ENCODE measurements around the gene PGM2. TPM values are rescaled to one million over a fixed set of nuclear protein-coding genes. Genes with fewer than 3 reads are reported as not detected.
"Not testable (repeated sequence)": the region's sequence is repeated elsewhere in the genome, so short reads cannot be mapped to it uniquely, and the experiment has no call there.

Gene PGM2
- total and polyA plus RNA-seq, 2 donors (not counting 3 experiments of a cell fraction or from before 2014, with no cell fraction given): 17.9 to 53.9 TPM

DNA sequence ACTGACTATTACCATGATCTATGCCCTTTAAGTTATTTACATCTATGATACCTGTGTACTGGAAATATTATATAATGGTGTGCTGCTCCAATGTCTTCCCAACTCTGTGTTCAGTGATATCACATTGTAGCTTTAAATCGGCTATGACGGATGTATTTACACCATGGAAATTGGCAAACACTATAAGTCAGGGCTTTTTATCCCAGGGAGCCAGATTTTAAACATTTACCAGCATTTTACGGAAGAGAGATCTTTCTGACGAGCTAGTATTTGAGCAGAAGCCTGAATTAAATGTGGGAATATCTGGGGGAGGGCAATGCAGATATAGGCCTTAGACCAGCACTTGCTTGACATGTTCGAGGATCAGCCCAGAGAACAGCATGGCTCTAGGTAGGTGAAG lies 7.7 kb upstream of the PGM2 start:
- Histone ChIP-seq H3K4me1 (ENCODE audit: control insufficient read depth, extremely low read depth, insufficient read depth, low read length) (peaks cover 7% of the 10 kb centered on the region), H3K9ac (replicated peaks; ENCODE audit: extremely low read depth, insufficient read depth, low read length) (no peak overlapping the region), H4K20me1 (replicated peaks; ENCODE audit: control insufficient read depth, extremely low read depth, insufficient read depth, low read length) (no peaks in the 10 kb centered on the region), H3K4me3 (replicated peaks in 1 of 3; ENCODE audit: insufficient read depth in 1 of 3, low read depth in 1 of 3, low read length in 3 of 3) (no peak overlapping the region), H2AFZ (ENCODE audit: low read depth, low read length) (no peak overlapping the region), H3K9me1 (replicated peaks; ENCODE audit: control insufficient read depth, extremely low read depth, insufficient read depth, low read length) (no peaks in the 10 kb centered on the region), H3K27ac (ENCODE audit: insufficient read depth, low read depth, low read length) (no peak overlapping the region), H3K27me3 (ENCODE audit: control insufficient read depth in 2 of 2, insufficient read depth in 2 of 2, low read length in 2 of 2) (no peaks in the 10 kb centered on the region), H3K4me2 (ENCODE audit: insufficient read depth, low read length) (no peak overlapping the region), H3K79me2 (ENCODE audit: control insufficient read depth, insufficient read depth, low read length) (no peaks in the 10 kb centered on the region), H3K36me3 (ENCODE audit: control insufficient read depth in 2 of 2, extremely low read depth in 1 of 2, insufficient read depth in 2 of 2, low read length in 2 of 2) (no peaks in the 10 kb centered on the region), H3K9me3 (replicated peaks; ENCODE audit: control insufficient read depth, insufficient read depth, low read length) (no peaks in the 10 kb centered on the region)
- CTCF ChIA-PET: no interaction called here
- intact Hi-C loops (cut with micrococcal nuclease): no loop called here
- FAIRE-seq (no peak), DNase-seq (ENCODE audit: low read depth, low spot score) (no peak)
- BruUV-seq (replicated peaks): no TSS peak
- dilution Hi-C loops (cut with MboI; ENCODE audit: extremely low pct_ligation_motif_present, low sequenced_read_pairs): no loop called here
- POLR2A ChIA-PET: no interaction called here
- no peak for TF ChIP-seq EZH2 (IDR thresholded peaks at IDR 0.05; ENCODE audit: borderline replicate concordance, low read depth, low read length, severe bottlenecking)
- TF ChIP-seq GATA2 (IDR thresholded peaks at IDR 0.05; ENCODE audit: insufficient read depth, insufficient read length, low read depth, low read length): no peak
- TF ChIP-seq, protein P1, sequence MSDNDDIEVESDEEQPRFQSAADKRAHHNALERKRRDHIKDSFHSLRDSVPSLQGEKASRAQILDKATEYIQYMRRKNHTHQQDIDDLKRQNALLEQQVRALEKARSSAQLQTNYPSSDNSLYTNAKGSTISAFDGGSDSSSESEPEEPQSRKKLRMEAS (IDR thresholded peaks at IDR 0.05; ENCODE audit: insufficient read depth, insufficient read length): no peak
- TF ChIP-seq MYC (IDR thresholded peaks at IDR 0.05; ENCODE audit: low read depth, low read length): no peak
- TF ChIP-seq POLR2AphosphoS5 (IDR thresholded peaks at IDR 0.05; ENCODE audit: insufficient read depth, low read depth, low read length): no peak
- no peak for TF ChIP-seq FOS (IDR thresholded peaks at IDR 0.05; ENCODE audit: borderline replicate concordance, insufficient read depth, low read length)

DNA sequence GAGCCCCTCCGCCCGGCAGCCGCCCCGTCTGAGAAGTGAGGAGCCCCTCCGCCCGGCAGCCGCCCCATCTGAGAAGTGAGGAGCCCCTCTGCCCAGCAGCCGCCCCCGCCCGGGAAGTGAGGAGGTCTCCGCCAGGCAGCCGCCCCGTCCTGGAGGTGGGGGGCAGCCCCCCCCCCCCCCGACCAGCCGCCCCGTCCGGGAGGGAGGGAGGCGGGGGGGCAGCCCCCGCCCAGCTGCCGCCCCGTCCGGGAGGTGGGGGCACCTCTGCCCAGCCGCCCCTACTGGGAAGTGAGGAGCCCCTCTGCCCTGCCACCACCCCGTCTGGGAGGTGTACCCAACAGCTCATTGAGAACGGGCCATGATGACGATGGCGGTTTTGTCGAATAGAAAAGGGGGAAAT lies 6.0 kb upstream of the PGM2 start:
- H3K9ac ChIP-seq (replicated peaks; ENCODE audit: extremely low read depth, insufficient read depth, low read length); DNase-seq (ENCODE audit: low read depth, low spot score); H3K36me3 ChIP-seq (ENCODE audit: control insufficient read depth in 2 of 2, extremely low read depth in 1 of 2, insufficient read depth in 2 of 2, low read length in 2 of 2); intact Hi-C loops (cut with micrococcal nuclease); CTCF ChIA-PET; H3K27me3 ChIP-seq (ENCODE audit: control insufficient read depth in 2 of 2, insufficient read depth in 2 of 2, low read length in 2 of 2); H3K4me1 ChIP-seq (ENCODE audit: control insufficient read depth, extremely low read depth, insufficient read depth, low read length); H2AFZ ChIP-seq (ENCODE audit: low read depth, low read length); H3K79me2 ChIP-seq (ENCODE audit: control insufficient read depth, insufficient read depth, low read length); H4K20me1 ChIP-seq (replicated peaks; ENCODE audit: control insufficient read depth, extremely low read depth, insufficient read depth, low read length); BruUV-seq (replicated peaks); H3K9me1 ChIP-seq (replicated peaks; ENCODE audit: control insufficient read depth, extremely low read depth, insufficient read depth, low read length); H3K4me2 ChIP-seq (ENCODE audit: insufficient read depth, low read length); H3K27ac ChIP-seq (ENCODE audit: insufficient read depth, low read depth, low read length); H3K4me3 ChIP-seq (replicated peaks in 1 of 3; ENCODE audit: insufficient read depth in 1 of 3, low read depth in 1 of 3, low read length in 3 of 3); FAIRE-seq; POLR2A ChIA-PET; H3K9me3 ChIP-seq (replicated peaks; ENCODE audit: control insufficient read depth, insufficient read depth, low read length); dilution Hi-C loops (cut with MboI; ENCODE audit: extremely low pct_ligation_motif_present, low sequenced_read_pairs): not testable (repeated sequence)
